ENCODE data around the gene TBCEL.

TBCEL gene

DNA sequence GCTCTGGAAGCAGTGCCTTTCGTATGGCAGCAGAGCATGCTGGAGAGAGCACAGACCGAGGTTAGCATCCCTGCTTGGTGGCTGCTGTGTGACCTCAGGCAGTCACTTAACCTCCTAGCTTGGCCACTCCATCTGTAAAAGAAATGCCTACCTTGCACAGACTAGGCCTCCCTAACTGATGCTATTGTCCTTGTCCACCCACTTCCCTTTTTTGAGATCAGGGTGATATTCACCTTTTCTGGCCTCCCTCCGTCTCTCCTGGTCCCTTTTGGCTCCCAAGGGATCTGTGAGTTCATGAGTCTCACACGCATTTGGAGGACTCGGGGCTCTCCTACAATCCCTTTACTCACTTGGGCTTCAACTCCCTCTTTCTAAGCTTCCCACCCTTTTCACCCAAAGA lies 114.4 kb downstream of the TBCEL start:
- no peak for DNase-seq (ENCODE audit: low spot score)

DNA sequence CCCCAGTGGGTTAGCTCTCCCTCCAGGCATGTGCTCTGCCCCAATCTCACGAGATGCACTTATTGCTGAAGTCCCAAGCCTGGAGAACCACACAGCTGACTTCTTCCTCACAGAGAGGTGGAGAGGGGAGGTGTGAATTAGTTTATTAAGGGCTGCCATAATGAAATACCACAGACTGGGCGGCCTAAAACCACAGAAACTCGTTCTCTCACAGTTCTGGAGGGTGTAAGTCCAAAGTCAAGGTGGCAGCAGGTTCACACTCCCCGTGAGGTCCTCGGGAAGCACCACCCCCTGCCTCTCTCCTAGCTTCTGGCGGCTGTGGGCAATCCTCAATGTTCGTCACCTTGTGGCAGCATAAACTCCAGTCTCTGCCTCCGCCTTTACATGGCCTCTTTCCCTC lies 116.5 kb downstream of the TBCEL start:
- DNase-seq (ENCODE audit: low spot score) = no peak
